Stimulated activated effector memory CD8-positive, alpha-beta T cell treated with anti-CD3 and anti-CD28 coated beads, Interleukin-12 subunit alpha, Interleukin-12 subunit beta, amount 100 ng/mL, for 72 hours (primary cell): ENCODE data around the gene HINT3.
"Not testable (repeated sequence)": the region's sequence is repeated elsewhere in the genome, so short reads cannot be mapped to it uniquely, and the experiment has no call there.

ENCODE experiments used
- ATAC-seq: fragments of 150-1000 bp; cut with Tn5 transposase; 2 replicates; pipeline ENCODE4 v1.10.0; 2021
- DNase-seq, 2 donors: peaks; one replicate each; pipeline ENCODE4 v3.0.0; 2021 to 2022; ENCODE audit warnings: low spot score in 2 of 2
- H3K27ac Mint-ChIP-seq: one replicate; pipeline ENCODE4 v1.8.0; 2022; ENCODE audit warnings: mild to moderate bottlenecking, mixed read lengths
- H3K36me3 Mint-ChIP-seq: one replicate; pipeline ENCODE4 v1.8.0; 2022; ENCODE audit warnings: mild to moderate bottlenecking, mixed read lengths
- H3K4me1 Mint-ChIP-seq: one replicate; pipeline ENCODE4 v1.8.0; 2022; ENCODE audit warnings: mixed read lengths
- H3K4me3 Mint-ChIP-seq: one replicate; pipeline ENCODE4 v1.8.0; 2022; ENCODE audit warnings: mild to moderate bottlenecking, mixed read lengths
- H3K9me3 Mint-ChIP-seq: one replicate; pipeline ENCODE4 v1.8.0; 2022; ENCODE audit warnings: mixed read lengths

The HINT3 gene

GRCh38 chr6:125948455-125948854 is 8.1 kb upstream of the HINT3 start:
- H3K4me1 Mint-ChIP-seq: no peaks in the 10 kb centered on the region
- no peaks in the 10 kb centered on the region for H3K36me3 Mint-ChIP-seq
- no peaks in the 10 kb centered on the region for H3K9me3 Mint-ChIP-seq
- H3K27ac Mint-ChIP-seq: no peak overlapping the region
- no peak overlapping the region for H3K4me3 Mint-ChIP-seq
- no peak for DNase-seq
- ATAC-seq: no peak

GRCh38 chr6:125949069-125949468 is 7.5 kb upstream of the HINT3 start:
- no peak for DNase-seq
- Mint-ChIP-seq H3K27ac (no peak overlapping the region), H3K36me3 (no peaks in the 10 kb centered on the region), H3K4me3 (no peak overlapping the region), H3K4me1 (no peaks in the 10 kb centered on the region), H3K9me3 (no peaks in the 10 kb centered on the region)
- no peak for ATAC-seq

- ATAC-seq (peak; percentile 89), DNase-seq (no peak)
- H3K4me3 Mint-ChIP-seq: no peak overlapping the region
- no peaks in the 10 kb centered on the region for H3K36me3 Mint-ChIP-seq
- H3K27ac Mint-ChIP-seq: no peak overlapping the region
- H3K4me1 Mint-ChIP-seq: peaks cover 4% of the 10 kb centered on the region
- H3K9me3 Mint-ChIP-seq: no peaks in the 10 kb centered on the region
These were observed 6.3 kb upstream of the HINT3 start for GRCh38 chr6:125950293-125950692.

- not testable (repeated sequence) for H3K4me1 Mint-ChIP-seq, H3K4me3 Mint-ChIP-seq, H3K36me3 Mint-ChIP-seq, H3K9me3 Mint-ChIP-seq, ATAC-seq, H3K27ac Mint-ChIP-seq, DNase-seq
These were observed 5.9 kb upstream of the HINT3 start for GRCh38 chr6:125950716-125951115.

- H3K9me3 Mint-ChIP-seq: no peaks in the 10 kb centered on the region
- ATAC-seq (no peak), DNase-seq (no peak)
- no peaks in the 10 kb centered on the region for H3K36me3 Mint-ChIP-seq
- peaks cover 6% of the 10 kb centered on the region for H3K4me1 Mint-ChIP-seq
- no peak overlapping the region for H3K4me3 Mint-ChIP-seq
- no peak overlapping the region for H3K27ac Mint-ChIP-seq
These were observed 5.2 kb upstream of the HINT3 start for GRCh38 chr6:125951323-125951722.

- ATAC-seq: no peak
- Mint-ChIP-seq H3K36me3 (no peaks in the 10 kb centered on the region), H3K4me3 (no peak overlapping the region), H3K27ac (no peak overlapping the region), H3K4me1 (peaks cover 6% of the 10 kb centered on the region), H3K9me3 (no peaks in the 10 kb centered on the region)
- no peak for DNase-seq
These were observed 3.6 kb upstream of the HINT3 start for GRCh38 chr6:125952764-125953501.

- ATAC-seq: no peak
- Mint-ChIP-seq H3K36me3 (no peaks in the 10 kb centered on the region), H3K27ac (no peak overlapping the region), H3K4me1 (peaks cover 6% of the 10 kb centered on the region), H3K4me3 (no peak overlapping the region), H3K9me3 (no peaks in the 10 kb centered on the region)
- DNase-seq: no peak
These were observed 3.1 kb upstream of the HINT3 start for GRCh38 chr6:125953502-125953875.

GRCh38 chr6:125954735-125955339 is 1.7 kb upstream of the HINT3 start:
- H3K36me3 Mint-ChIP-seq: no peaks in the 10 kb centered on the region
- ATAC-seq (no peak), DNase-seq (no peak)
- H3K4me1 Mint-ChIP-seq: peaks cover 6% of the 10 kb centered on the region
- no peaks in the 10 kb centered on the region for H3K9me3 Mint-ChIP-seq
- no peak overlapping the region for H3K4me3 Mint-ChIP-seq
- H3K27ac Mint-ChIP-seq: no peak overlapping the region

GRCh38 chr6:125955973-125956372 is 597 bp upstream of the HINT3 start:
- Mint-ChIP-seq H3K36me3 (no peaks in the 10 kb centered on the region), H3K4me3 (no peak overlapping the region), H3K27ac (no peak overlapping the region), H3K4me1 (peaks cover 6% of the 10 kb centered on the region), H3K9me3 (no peaks in the 10 kb centered on the region)
- no peak for DNase-seq
- ATAC-seq: no peak

- no peak overlapping the region for H3K27ac Mint-ChIP-seq
- ATAC-seq: no peak
- no peaks in the 10 kb centered on the region for H3K9me3 Mint-ChIP-seq
- no peaks in the 10 kb centered on the region for H3K36me3 Mint-ChIP-seq
- no peak overlapping the region for H3K4me3 Mint-ChIP-seq
- peaks cover 6% of the 10 kb centered on the region for H3K4me1 Mint-ChIP-seq
- no peak for DNase-seq
These were observed 772 bp downstream of the HINT3 start for GRCh38 chr6:125957391-125957693.

GRCh38 chr6:125957845-125958244 is 1.3 kb downstream of the HINT3 start:
- DNase-seq (no peak), ATAC-seq (no peak)
- Mint-ChIP-seq H3K36me3 (no peaks in the 10 kb centered on the region), H3K4me1 (peaks cover 6% of the 10 kb centered on the region), H3K27ac (no peak overlapping the region), H3K4me3 (no peak overlapping the region), H3K9me3 (no peaks in the 10 kb centered on the region)

GRCh38 chr6:125959041-125959440 is 2.5 kb downstream of the HINT3 start:
- DNase-seq: no peak
- H3K9me3 Mint-ChIP-seq: no peaks in the 10 kb centered on the region
- peaks cover 14% of the 10 kb centered on the region for H3K4me1 Mint-ChIP-seq
- H3K4me3 Mint-ChIP-seq: no peak overlapping the region
- no peak for ATAC-seq
- no peak overlapping the region for H3K27ac Mint-ChIP-seq
- no peaks in the 10 kb centered on the region for H3K36me3 Mint-ChIP-seq

GRCh38 chr6:125961117-125961516 is 4.5 kb downstream of the HINT3 start:
- no peak overlapping the region for H3K4me3 Mint-ChIP-seq
- peaks cover 14% of the 10 kb centered on the region for H3K4me1 Mint-ChIP-seq
- H3K27ac Mint-ChIP-seq: no peak overlapping the region
- no peak for DNase-seq
- H3K9me3 Mint-ChIP-seq: no peaks in the 10 kb centered on the region
- ATAC-seq: no peak
- H3K36me3 Mint-ChIP-seq: no peaks in the 10 kb centered on the region

GRCh38 chr6:125962900-125963497 is 6.4 kb downstream of the HINT3 start:
- H3K36me3 Mint-ChIP-seq: peaks cover 16% of the 10 kb centered on the region
- ATAC-seq: no peak
- no peak overlapping the region for H3K4me3 Mint-ChIP-seq
- peaks cover 14% of the 10 kb centered on the region for H3K4me1 Mint-ChIP-seq
- H3K9me3 Mint-ChIP-seq: no peaks in the 10 kb centered on the region
- H3K27ac Mint-ChIP-seq: no peak overlapping the region
- DNase-seq: no peak

GRCh38 chr6:125963817-125964216 is 7.2 kb downstream of the HINT3 start:
- no peak overlapping the region for H3K4me3 Mint-ChIP-seq
- DNase-seq (no peak), ATAC-seq (no peak)
- peaks cover 14% of the 10 kb centered on the region for H3K4me1 Mint-ChIP-seq
- no peak overlapping the region for H3K27ac Mint-ChIP-seq
- no peaks in the 10 kb centered on the region for H3K9me3 Mint-ChIP-seq
- H3K36me3 Mint-ChIP-seq: peaks cover 24% of the 10 kb centered on the region

- Mint-ChIP-seq H3K4me1 (peaks cover 14% of the 10 kb centered on the region), H3K9me3 (no peaks in the 10 kb centered on the region), H3K36me3 (peaks cover 35% of the 10 kb centered on the region), H3K27ac (no peak overlapping the region), H3K4me3 (no peak overlapping the region)
- ATAC-seq: no peak
- no peak for DNase-seq
These were observed 10.0 kb downstream of the HINT3 start for GRCh38 chr6:125966569-125966968.
